ENCODE results near the gene DCST1.
A peak's percentile ranks its signal among the peaks of the same experiment; 100 is the strongest.

The DCST1 gene

DNA sequence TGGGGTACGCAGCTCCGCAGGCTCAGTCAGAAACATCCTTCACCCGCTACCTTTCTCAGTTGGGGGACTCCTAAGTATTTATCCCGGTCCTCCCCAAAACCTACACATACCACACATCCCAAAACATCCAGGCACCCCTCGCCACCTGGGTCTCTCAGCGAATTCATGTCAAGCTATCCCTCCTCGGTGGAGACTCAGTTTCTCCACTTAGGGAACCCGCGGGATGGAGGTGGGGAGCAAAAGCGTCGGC is 32.3 kb upstream of the DCST1 start:
- DNase-seq: peak; percentile 36

DNA sequence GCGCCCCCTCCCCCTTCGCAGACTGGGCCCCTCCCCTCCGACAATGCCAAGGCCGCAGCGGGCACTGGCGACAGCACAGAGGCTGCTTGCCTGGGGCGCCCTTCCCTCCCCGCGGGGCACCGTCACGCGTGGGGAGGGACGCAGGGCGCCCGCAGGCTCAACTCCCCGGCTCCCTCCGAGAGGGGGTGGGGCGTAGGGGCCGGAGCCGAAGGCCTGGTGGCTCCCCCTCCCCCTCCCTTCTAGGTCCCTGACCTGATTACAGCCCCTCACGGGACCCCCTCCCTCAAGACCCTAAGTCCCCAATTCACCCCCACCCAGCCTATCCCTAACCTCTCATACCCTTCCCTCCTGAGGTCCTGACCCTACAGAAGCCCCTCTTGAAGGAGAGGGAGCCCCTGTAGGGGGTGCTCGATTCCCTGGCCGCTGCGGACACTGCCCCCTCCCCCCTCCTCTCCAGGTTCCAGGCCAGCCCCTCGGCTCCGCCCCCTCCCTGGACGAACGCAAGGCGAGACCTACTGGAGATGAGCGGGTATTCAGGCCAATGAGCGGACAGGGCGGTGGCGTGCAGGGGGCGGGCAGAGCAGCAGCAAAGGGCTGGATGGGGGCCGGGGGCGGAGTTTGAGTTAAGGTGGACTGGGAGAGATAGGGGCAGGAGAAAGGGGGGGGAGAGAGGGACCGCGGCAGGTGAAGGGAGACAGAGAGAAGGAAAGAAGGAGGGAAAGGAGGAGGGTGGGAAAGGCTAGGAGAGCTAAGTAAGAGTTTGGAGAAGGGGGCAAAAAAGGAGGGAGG is 31.8 kb upstream of the DCST1 start:
- DNase-seq: peak; percentile 99

DNA sequence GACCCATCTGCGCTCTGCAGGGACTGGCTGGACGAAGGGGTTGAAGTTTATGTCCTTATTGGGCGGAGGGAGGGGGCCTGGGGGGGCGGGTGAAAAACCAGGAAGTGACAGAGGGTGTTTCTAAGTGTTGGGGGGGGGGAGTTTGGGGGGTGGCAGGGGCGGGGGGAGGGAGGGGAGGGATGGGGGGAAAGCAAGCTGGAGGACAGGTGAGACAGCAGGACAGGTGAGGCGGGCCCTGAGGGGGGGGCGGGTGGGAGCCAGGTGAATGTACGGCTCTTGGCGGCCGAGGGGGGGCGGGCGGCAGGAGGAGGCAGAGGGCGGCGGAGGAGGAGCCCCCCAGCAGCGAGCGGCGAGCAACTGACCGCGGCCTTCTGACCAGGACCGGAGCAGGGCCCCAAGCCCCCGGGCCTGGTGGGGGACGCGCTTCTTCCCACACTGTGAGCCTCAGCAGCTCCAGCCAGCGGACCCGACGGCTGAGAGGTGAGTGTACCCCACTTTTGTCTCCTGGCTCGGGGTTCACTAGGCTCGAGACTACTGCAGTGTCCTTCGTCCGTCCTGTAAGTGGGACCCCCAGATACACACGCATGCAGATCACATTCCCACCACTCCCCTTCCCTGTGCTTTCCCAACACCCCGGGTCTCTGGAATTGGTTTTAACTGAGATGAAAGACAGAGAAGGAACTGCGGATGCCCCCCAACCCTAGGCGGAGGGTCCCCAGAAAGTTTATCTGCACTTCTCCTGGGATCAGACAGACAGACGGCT is 31.0 kb upstream of the DCST1 start, which contains the start of gene ZBTB7B:
ZBTB7B (plus strand) TSS at position 339 of the 763 bp plus-strand sequence. CDS start 11,859 bp downstream, outside the sequence.
- peak; percentile 23 for DNase-seq

DNA sequence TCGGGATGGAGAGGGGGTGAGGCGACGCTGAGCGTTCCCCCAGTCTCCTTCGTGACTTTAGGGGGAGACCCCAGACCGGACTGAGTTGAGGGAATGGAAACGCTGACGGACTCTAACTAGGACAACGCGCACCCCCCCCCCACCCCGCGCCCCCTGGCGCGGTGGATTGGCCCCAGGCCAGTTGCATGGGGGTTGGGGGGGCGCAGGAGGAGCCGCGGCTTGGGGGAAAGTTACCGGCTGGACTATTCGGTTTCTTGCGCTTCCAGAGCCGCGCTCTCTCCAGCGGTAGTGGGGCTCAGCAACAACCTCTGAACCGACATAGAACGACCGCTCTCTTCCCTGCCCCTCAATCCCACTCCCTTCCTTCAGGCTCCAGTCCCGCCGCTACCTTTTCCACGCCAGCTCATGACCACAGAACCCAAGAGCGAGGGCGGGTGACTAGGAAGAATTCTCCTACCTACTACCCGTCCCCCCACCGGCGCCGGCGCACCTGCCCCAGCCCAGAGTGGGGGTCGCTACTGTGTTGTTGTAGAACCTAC is 30.3 kb upstream of the DCST1 start:
- peak; percentile 28 for DNase-seq

DNA sequence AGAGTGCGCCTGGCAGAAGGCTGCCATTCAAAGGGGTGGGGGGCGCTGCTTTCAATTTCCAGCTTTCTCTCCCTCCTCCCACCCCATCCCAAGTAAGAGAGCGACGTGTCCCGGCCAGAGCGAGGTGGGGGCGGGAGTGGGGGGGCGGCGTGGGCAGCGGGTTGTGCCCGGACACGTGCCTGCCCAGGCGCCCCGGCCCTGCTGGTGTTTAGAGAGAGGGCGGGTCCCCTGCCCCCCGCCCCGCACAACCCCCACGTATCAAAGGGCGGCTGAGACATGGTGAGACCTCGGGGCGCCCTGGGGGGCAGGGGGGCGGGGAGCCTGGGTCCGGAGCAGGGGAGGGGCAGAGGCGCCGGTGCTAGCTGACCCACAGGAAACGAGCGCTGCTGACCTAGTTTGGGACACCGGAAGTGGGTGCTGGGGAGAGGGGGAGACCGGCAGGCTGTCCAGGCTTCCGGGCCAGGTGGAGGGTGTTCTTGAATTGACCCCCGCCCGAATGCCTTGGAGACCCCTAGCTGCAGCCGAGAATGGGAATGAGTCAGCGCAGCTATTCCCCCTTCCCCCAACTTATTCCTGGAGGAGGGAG is 29.8 kb upstream of the DCST1 start:
- DNase-seq: peak; percentile 50

DNA sequence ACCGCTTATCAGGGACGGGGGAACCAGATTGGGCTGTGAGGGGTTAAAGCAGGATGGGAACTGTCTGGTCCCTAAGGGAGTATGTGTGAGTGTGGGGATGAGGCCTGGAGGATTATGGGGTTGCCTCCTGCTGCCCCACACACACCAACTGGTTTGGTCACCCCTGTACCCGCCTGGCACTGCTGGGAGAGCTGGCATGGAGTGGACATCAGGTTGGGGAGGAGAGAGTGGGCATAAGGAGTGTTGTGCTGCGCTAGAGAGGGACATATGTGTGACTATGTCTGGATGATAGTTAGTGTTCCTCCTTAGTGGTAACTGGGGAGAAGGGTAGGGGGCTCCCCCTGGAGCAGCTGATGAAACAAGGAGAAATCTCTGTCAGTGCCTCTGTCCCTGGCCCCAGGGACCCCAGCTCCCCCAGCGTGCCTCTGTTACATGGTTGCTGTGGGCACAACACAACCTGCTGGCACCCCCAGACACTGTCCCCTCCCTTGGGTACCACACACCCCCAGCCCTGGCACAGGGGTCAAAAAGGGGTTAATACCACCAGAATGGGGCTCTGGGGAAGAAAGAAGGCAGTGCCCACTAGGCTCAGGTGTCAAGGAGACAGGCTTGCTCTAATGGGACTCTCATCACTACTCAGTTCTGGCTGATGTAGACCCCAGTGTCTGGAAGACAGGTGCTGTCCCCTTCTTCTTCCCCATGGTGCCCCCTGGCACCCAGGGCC is 29.1 kb upstream of the DCST1 start:
- DNase-seq: no peak

DNA sequence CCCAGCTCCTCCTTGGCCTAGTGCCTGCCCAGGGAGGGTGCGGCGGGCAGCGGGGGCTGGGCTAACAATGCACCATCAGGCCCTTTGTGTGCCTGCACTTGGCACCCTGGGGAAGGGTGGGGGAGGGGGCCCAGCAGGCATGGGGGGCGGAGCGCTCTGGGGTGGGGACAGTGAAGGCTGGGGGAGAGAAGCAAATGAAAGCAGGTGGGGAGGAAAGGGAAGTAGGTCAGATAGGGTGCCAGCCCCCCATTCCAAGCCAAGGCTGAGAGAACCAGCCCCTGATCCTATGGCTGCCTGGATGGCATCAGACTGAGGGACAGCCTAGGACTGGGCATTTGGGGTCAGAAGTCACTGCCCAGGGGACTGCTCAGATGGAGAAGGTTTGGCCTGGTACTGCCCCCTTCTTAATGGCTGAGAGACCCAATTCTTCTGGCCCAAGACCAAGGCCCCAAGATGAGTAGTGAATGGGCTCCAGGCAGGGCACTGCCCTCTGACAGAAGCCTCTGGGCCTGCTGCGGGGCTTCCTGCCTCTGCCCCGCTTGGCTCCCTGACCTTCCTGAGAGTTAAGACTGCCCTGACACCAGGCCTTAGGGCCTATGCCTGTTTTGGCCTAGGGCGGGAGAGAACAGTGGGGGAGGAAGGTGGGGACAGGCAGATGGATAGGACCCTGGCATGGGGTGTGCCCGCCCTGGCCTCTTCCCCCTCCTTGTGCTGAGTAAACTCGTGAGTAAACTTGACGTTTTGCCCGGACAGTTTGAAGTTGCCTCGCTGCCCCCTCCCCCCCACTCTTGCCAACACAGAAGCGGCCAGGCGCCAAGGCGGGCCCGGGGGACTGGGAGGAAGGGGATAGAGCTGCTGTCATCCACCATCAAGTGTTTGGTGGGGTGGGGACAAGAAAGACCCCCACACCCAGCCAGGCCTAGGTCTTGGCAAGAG is 28.3 kb upstream of the DCST1 start:
- no peak for DNase-seq

DNA sequence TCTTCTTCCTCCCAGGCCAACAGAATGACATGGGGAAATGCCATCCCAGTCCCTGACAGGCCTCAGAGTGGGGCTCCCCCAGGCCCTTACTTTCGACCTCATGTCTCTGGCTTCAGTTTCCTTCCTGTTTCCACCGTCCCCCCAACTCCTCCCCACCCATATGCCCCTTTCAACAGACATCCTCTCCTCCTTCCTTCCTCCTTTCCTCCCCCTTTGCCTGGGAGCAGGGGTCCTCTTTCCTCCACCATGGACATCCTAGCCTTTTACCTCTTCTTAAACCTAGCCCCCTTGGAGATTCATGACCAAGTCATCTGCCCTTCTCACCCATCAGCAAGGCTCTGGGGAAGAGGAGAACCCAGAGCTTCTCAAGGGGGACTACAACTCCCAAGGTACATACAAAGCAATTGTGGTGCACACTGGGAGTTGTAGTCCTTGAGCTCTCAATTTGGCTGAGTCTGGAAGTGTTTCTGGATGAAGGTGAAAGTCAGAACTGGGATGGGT is 27.0 kb upstream of the DCST1 start:
- peak; percentile 23 for DNase-seq

DNA sequence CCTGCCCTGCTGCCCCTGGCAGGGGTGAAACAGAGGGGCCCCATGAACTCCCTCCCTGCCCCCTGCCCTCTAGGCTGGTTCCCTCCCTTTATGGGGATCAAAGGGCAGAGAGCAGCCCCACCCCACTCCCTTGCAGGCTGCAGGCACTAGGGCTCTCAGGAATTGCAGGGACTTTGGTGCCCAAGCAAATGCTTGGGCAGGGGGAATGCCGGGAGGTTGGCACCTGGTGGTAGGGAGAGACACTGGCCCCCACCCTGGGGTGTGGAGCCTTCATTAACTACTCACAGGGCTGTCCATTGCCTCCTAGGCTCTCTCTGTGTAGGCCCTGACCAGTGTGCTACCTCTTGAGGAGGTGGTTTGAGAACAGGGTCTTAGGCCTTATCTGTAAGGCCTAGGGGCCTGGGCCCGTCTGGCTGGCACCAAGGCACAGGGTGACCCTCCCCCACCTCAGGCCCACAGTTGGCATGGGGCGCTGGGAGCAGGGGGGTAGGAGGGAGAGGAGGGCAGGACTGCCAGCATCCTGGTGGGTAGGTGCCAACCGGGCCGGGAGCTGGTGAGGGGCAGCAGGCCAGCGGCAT is 26.3 kb upstream of the DCST1 start:
- no peak for DNase-seq

DNA sequence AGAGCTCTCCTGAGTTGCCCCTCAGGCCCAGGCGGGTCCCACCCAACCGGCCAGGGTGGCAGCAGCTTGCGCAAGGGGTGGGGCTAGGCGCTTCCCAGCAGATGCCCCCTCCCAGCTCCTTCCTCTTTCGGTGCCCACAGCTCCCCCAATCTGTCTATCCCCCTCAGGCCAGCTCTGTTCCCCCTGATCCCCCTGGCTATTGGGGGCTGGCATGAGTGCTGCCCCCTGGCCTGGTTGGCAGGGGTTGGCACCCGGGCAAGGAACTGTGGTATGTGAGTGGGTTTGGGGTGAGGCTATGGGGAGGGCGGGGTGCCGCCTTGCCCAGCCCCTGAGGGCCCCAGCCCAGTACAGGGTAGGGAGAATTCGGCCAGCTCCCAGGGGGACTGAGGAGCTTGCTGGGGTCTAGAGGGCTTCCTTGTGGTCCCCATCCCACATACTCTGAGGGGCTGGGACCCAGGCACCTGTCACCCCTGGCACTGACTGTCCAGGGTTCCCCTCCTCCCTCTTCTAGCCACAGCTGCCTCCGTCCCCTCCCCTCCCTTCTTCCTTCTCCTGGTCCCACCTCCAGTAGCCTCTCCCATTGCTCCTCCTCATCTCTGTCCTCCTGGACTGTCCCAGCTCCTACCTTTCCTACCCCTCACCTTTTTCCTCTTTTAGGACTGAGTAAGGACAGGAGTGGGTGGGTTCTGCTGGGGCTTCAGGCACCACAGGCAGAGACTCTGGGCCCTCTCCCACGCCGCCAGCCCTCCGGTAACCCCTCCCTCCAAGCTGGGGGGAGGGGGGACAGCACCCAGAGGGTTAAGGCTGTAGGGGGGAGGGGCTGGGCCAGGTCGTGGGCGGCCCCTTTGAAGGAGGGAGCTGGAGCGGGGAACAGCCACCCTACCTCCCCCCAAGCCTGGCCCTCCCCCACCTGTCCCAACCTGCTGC is 25.3 kb upstream of the DCST1 start:
- no peak for DNase-seq

DNA sequence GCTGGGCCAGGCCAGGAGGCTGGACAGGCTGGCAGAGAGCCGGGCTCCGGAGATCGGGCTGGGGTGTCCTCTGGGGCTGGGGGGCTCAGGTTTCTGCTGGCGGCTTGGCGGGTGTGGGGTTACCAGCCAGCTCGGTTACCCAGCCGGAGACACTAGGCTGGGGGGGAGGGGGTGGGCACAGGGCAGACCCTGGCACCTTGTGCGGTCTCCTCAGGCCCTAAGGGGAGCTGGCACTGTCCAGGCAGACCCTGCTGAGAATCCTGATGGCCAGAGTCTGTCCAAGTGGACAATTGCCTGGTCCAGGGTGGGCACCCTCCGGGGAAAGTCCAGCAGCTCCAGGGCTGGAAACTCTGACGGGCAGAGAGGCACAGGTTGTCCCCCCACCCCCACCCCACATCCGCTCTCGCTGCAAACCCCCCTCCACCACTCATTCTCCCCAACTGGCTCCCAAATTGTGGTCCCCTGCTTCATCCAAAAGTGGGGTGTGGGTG is 24.4 kb upstream of the DCST1 start:
- DNase-seq: no peak

DNA sequence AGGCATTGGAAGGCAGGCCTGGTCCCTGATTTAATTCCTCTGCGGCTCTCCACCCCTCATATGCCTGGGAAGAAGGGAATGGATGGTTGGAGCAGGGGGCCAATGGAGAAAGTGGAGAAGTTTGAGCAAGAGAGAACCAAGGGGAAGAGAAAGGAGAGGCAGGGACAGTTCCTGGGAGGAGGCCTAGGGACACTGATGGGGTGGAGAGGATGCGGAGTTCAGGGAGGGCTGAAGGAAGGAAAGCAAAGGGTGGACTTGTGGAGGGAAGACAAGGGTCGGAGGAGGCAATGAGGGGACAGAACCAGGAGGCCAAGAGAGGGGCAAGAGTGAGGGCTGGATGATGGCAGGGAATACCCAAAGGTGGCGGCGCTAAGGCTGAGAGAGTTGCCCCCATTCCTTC is 23.9 kb upstream of the DCST1 start:
- no peak for DNase-seq

DNA sequence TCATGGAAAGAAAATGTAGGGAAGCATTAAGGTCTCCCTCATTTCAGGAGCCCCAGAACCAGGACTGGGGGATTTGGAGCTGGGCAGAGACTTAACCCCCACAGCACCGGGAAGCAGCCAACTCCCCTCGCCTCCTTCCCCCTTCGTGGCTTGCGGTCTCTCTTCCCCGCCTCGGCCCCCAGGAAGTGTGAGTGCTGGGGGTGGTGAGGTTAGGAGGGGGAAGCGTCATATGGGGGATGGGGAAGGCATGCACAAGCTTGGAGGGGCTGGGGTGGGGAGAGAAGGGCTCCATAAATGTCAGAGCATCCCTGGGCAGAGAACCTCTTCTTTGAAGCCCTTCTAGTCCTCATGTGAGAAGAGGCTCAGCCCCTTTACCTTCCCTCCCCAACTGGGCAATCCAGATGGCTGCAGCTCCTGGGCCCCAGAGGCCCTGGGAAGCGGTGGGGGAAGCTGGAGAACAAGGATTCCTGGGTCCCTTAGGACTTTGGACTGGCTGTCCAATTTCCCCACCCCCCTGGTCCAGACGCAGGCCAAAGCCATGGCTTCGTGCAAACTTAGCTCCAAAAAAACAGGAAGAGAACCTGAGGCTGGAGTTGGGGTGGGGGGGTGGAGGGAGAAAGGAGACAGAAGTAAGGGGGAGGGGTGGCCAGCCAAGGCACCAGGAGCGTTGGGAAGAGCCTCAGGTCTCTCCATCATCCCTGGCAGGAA is 23.3 kb upstream of the DCST1 start:
- no peak for DNase-seq

DNA sequence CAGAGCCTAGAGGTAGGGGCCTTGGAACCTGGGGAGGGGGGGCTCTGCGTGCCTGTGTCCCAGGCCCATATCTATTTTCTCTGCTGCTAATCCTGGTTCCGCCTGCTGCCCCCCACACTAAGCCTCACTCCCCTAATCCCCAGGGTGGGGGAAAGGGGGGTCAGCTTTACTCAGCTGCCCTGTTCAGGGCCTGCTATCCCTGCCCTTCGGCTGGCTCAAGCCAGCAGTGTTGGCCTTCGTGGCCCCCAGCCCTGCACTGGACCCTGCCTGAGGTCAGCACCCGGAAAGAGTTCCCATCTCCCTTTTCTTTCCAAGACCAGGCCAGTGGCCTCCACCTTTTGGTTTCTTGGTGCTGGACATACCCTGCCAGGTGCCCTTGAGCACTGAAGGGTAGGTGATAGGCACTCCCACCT is 22.6 kb upstream of the DCST1 start:
- DNase-seq: no peak

DNA sequence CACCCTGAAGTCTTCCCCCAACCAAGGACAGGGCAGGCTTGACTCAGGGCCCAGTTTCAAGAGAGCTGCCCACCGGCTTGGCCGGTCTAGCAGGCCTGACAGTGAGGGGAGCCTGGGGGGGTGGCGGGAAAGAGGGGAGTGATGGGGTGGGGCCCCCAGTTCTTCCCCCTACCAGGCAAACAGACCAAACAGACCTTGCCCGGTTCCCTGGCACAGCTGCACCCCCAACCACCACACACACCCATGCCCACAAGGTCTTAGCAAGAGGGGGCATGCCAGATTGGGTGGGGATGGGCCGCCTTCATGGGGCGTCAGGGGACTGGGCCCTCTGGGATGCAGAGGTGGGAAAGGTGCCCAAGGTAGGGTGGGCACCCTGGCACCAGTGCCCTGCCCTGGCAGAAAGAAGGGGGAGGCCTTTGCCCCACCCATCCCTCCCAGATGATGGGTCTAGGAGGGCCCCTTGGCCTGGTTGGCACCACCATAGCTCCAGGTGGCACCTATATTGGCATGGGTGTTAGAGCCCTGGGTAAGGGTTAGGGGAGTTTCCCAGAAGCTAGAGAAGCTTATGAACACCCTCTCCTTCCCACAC is 22.1 kb upstream of the DCST1 start:
- no peak for DNase-seq

DNA sequence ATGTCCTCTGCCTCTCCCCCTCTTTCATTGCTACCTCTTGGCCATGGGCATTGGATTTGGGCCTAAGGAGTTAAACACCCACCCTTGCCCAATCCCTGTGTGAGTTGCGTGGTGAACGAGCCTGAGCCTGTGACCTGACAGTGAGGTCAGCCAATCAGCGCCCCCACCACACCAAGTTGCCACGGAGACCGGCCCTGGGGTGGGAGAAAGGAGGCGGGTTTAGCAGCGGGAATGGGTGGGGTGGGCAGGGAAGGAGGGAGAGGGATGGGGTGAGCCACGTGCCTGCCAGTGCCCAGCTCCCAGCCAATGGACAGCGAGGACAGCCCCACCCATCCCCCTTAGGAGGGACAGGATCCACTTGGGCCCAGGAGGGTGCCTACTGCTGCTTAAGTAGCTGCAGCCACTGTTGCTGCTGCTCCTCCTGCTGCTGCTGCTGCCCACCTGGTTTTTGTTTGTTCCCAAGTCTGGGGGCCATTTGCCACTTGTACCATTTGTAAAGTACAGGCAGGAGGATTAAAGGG is 21.5 kb upstream of the DCST1 start:
- no peak for DNase-seq

DNA sequence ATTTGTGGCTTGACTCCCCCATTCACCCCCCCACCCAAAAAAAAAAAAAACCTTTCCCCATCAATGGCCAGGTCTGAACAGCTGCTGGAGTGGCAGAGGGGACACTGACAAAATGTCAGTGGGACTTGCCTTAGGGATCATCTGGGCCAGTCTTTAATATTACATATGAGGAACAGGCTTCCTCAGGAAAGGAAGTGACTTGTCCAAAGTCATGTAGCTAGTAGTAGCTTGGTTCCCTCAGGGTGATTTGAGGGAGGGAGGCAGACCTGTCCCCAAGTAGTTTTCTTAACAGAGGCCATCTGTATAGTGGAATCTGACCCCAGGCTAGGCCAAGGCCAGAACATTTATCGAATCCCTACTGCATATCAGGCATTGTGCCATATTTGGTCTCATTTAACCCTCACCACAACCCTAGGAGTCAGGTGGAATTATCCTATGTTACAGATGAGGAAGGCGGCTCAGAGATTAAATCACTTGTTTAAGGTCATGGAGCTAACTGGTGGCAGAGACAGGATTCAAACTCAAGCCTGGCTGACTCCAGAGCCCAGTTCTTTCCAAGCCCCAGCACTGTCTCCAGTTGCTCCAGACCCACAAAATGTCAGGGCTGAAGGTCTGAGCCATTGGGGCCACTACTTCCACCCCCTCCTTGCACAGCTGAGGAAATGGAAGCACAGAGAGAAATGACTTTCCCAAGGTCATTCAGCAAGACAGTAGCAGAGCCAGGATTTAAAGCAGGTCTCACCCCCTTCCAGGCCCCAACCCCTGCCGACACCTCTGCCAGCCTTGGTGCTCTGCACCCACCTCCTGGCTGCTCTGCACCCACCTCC is 20.6 kb upstream of the DCST1 start:
- no peak for DNase-seq

DNA sequence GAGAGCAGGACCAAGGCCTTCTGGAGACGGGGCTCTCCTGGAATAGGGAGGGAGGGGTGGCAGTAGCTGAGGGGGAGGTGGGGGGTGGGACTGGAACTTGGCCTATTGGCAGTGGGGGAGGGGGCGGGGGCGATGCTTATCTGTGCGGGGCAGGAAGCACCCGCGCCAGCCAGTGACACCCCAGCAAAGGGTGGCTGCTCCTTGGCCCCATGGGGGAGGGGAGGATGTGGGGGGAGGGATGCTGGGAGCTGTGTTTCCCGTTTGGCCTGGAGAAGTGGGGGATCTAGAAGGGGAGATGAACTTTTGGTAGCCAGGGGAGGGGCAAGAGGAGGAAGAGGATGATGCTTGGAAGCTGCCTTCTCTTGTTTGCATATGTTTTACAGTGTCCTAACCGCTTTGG is 20.0 kb upstream of the DCST1 start:
- no peak for DNase-seq

Measured in HCEC 1CT (cell line).